ENCODE results near the gene CSNK1G3.

DNA sequence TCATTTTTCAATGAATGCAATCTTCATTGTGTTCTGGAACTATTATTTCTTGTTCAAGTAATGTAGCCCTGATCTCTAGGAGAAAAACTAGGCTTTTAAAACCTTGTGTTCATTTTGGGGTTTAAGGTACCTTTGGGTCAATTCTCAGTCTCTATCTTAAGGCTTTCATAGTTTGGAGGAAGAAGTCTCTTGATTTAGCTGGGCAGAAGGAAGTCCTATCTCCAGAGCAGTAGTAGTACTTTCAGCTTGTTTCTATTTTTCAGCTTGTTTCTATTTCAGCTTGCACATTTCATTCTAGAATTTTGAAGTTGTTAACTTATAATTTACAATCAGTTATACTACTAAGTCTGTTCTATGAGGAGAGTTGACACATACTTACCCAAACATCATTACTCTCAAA, 15.2 kb downstream of the CSNK1G3 start:
- no peak for TF ChIP-seq POLR2AphosphoS5 (IDR thresholded peaks at IDR 0.05; ENCODE audit: low read depth, low read length)
- TF ChIP-seq, protein P1, sequence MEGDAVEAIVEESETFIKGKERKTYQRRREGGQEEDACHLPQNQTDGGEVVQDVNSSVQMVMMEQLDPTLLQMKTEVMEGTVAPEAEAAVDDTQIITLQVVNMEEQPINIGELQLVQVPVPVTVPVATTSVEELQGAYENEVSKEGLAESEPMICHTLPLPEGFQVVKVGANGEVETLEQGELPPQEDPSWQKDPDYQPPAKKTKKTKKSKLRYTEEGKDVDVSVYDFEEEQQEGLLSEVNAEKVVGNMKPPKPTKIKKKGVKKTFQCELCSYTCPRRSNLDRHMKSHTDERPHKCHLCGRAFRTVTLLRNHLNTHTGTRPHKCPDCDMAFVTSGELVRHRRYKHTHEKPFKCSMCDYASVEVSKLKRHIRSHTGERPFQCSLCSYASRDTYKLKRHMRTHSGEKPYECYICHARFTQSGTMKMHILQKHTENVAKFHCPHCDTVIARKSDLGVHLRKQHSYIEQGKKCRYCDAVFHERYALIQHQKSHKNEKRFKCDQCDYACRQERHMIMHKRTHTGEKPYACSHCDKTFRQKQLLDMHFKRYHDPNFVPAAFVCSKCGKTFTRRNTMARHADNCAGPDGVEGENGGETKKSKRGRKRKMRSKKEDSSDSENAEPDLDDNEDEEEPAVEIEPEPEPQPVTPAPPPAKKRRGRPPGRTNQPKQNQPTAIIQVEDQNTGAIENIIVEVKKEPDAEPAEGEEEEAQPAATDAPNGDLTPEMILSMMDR (IDR thresholded peaks at IDR 0.05) = no peak
- TF ChIP-seq TCF7L2 (IDR thresholded peaks at IDR 0.05; ENCODE audit: low read depth, low read length) = no peak
- no peak for TF ChIP-seq SIN3A (IDR thresholded peaks at IDR 0.05; ENCODE audit: borderline replicate concordance, insufficient read depth, low read depth, low read length)
- TF ChIP-seq, protein P2, sequence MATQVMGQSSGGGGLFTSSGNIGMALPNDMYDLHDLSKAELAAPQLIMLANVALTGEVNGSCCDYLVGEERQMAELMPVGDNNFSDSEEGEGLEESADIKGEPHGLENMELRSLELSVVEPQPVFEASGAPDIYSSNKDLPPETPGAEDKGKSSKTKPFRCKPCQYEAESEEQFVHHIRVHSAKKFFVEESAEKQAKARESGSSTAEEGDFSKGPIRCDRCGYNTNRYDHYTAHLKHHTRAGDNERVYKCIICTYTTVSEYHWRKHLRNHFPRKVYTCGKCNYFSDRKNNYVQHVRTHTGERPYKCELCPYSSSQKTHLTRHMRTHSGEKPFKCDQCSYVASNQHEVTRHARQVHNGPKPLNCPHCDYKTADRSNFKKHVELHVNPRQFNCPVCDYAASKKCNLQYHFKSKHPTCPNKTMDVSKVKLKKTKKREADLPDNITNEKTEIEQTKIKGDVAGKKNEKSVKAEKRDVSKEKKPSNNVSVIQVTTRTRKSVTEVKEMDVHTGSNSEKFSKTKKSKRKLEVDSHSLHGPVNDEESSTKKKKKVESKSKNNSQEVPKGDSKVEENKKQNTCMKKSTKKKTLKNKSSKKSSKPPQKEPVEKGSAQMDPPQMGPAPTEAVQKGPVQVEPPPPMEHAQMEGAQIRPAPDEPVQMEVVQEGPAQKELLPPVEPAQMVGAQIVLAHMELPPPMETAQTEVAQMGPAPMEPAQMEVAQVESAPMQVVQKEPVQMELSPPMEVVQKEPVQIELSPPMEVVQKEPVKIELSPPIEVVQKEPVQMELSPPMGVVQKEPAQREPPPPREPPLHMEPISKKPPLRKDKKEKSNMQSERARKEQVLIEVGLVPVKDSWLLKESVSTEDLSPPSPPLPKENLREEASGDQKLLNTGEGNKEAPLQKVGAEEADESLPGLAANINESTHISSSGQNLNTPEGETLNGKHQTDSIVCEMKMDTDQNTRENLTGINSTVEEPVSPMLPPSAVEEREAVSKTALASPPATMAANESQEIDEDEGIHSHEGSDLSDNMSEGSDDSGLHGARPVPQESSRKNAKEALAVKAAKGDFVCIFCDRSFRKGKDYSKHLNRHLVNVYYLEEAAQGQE (IDR thresholded peaks at IDR 0.05; ENCODE audit: insufficient read depth in 1 of 2, low read depth in 2 of 2, low read length in 1 of 2) = no peak

Measured in Panc1 (cell line).